ENCODE measurements around the gene AP1M1. TPM values are rescaled to one million over a fixed set of nuclear protein-coding genes. Genes with fewer than 3 reads are reported as not detected.
A peak's percentile ranks its signal among the peaks of the same experiment; 100 is the strongest.

The AP1M1 gene
- total RNA-seq, 1 experiment from 2014 or later = 30.3 TPM

DNA sequence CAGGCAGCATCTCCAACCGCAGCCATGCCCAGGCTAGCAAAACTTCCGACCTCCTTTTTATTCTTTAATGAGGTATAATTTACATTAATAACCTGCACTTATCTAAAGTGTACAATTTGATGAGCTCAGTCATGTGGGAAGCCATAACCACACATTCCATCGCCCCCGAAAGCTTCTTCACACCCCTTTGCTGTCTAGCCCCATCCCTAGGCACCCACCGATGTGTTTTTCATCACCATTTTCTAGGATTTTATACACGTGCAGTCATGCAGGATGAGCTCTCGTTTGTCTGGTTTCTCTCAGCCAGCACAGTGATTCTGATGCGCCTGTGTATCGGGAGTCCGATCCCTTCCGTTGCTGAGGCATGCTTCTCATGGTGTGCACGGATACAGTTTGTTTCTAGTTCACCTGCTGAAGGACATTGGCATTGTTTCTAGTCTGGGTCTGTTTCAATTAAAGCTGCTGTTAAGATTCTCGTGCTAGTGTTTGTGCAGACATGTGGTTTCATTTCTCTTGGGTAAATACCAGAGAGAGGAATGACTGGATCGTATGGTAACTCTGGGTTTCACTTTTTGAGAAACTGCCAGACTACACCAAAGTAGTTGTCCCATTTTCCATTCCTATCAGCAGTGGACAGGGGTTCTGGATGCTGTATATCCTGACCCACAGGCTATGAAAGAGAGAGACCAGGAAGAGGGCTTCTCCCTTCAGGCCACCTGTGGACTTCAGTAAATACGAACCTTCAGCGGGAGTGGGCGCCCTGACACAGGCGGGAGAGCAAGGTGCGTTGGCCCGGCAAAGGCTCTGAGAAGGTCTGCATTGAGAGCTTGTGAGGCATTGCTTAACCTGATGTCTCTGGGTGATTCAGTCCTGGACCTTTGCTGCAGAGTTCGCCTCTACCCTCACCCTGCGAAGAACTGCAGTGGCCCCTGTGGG lies 4.9 kb downstream of the AP1M1 start:
- H3K79me2 ChIP-seq (ENCODE audit: insufficient read depth, low read length) = no peaks in the 10 kb centered on the region
- H3K23ac ChIP-seq (ENCODE audit: insufficient read length, low read depth, low read length) = no peak overlapping the region
- no peaks in the 10 kb centered on the region; the same call in 1 of the 2 replicates for H3K4me1 ChIP-seq (ENCODE audit: insufficient read depth, low read length)
- no peaks in the 10 kb centered on the region for H3K79me1 ChIP-seq (ENCODE audit: insufficient read depth, low read depth, low read length, poor library complexity, severe bottlenecking)
- no peak overlapping the region for H2BK12ac ChIP-seq (ENCODE audit: insufficient read length, low read depth, low read length)
- H4K91ac ChIP-seq (ENCODE audit: insufficient read length, low read depth, low read length) = no peak overlapping the region
- no peak overlapping the region for H2AFZ ChIP-seq (ENCODE audit: low read length)
- WGBS (ENCODE audit: extremely low coverage, insufficient read length, low lambda C conversion rate) = no CpG with 5 or more reads among the region's 22 CpGs
- no peaks in the 10 kb centered on the region for H3K27me3 ChIP-seq (ENCODE audit: insufficient read depth, low read length)
- no peaks in the 10 kb centered on the region for H3K27me3 Mint-ChIP-seq (ENCODE audit: low read depth)
- no peak overlapping the region for H2BK15ac ChIP-seq (ENCODE audit: low read depth, low read length)
- H3K14ac ChIP-seq (ENCODE audit: insufficient read depth, low read length) = no peak overlapping the region
- no peak overlapping the region for H2AK5ac ChIP-seq (ENCODE audit: insufficient read length, low read length)
- H3K56ac ChIP-seq (ENCODE audit: insufficient read length, low read depth, low read length) = no peak overlapping the region
- H3K27ac Mint-ChIP-seq = peak overlapping the region in 1 of 3 experiments; percentile 7; a peak in 2 of 7 replicates
- H3K23me2 ChIP-seq (ENCODE audit: insufficient read length, low read depth, low read length, poor library complexity, severe bottlenecking) = no peaks in the 10 kb centered on the region
- H3K9ac ChIP-seq (ENCODE audit: extremely low read depth, insufficient read length, low read length) = no peak overlapping the region
- no peak overlapping the region; a peak in 1 of 5 replicates for H3K4me3 Mint-ChIP-seq
- H4K20me1 ChIP-seq (ENCODE audit: control insufficient read depth, insufficient read depth, insufficient read length) = no peaks in the 10 kb centered on the region
- no peak overlapping the region for H2BK5ac ChIP-seq (ENCODE audit: insufficient read length, low read length)
- no peaks in the 10 kb centered on the region for H3K9me3 Mint-ChIP-seq
- no peak overlapping the region for H3K4ac ChIP-seq (ENCODE audit: low read depth, low read length)
- no peak overlapping the region for H3K27ac ChIP-seq (ENCODE audit: insufficient read length, low read depth, low read length)
- H3K18ac ChIP-seq (ENCODE audit: insufficient read length, low read depth, low read length) = no peak overlapping the region
- H3K36me3 Mint-ChIP-seq (ENCODE audit: insufficient read depth in 1 of 3, low read depth in 3 of 3) = peaks cover 2 to 9% (median 8%) of the 10 kb centered on the region in 3 experiments; a peak in 2 of 7 replicates
- no peak overlapping the region for H4K5ac ChIP-seq (ENCODE audit: insufficient read length, low read depth, low read length)
- DNase-seq = no peak
- no peak overlapping the region for H3K4me2 ChIP-seq (ENCODE audit: insufficient read depth, insufficient read length, low read length)
- no peak overlapping the region for H3T11ph ChIP-seq (ENCODE audit: low read length)
- H2BK20ac ChIP-seq (ENCODE audit: low read depth, low read length, poor library complexity, severe bottlenecking) = no peak overlapping the region
- no peaks in the 10 kb centered on the region for H3K9me3 ChIP-seq (ENCODE audit: control insufficient read depth, low read depth, low read length)
- H4K8ac ChIP-seq (replicated peaks; ENCODE audit: insufficient read length, low read depth, low read length) = no peak overlapping the region
- TF ChIP-seq, protein P1, sequence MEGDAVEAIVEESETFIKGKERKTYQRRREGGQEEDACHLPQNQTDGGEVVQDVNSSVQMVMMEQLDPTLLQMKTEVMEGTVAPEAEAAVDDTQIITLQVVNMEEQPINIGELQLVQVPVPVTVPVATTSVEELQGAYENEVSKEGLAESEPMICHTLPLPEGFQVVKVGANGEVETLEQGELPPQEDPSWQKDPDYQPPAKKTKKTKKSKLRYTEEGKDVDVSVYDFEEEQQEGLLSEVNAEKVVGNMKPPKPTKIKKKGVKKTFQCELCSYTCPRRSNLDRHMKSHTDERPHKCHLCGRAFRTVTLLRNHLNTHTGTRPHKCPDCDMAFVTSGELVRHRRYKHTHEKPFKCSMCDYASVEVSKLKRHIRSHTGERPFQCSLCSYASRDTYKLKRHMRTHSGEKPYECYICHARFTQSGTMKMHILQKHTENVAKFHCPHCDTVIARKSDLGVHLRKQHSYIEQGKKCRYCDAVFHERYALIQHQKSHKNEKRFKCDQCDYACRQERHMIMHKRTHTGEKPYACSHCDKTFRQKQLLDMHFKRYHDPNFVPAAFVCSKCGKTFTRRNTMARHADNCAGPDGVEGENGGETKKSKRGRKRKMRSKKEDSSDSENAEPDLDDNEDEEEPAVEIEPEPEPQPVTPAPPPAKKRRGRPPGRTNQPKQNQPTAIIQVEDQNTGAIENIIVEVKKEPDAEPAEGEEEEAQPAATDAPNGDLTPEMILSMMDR (conservative IDR thresholded peaks at IDR 0.05) = no peak
- H3K4me1 Mint-ChIP-seq = peaks cover 3% of the 10 kb centered on the region in 2 experiments; a peak in 3 of 4 replicates
- no peak overlapping the region for H2BK120ac ChIP-seq (ENCODE audit: low read depth, low read length, poor library complexity, severe bottlenecking)

Measured in H9 (cell line).